ENCODE data around the gene AGPAT3.

Gene AGPAT3

GRCh38 chr21:43877936-43878575, 13.0 kb downstream of the AGPAT3 start:
- Histone ChIP-seq H3K79me1 (replicated peaks; ENCODE audit: low read length, poor library complexity, severe bottlenecking) (peaks cover 34% of the 10 kb centered on the region), H2BK12ac (ENCODE audit: low read length in 2 of 2) (no peak overlapping the region), H2BK15ac (ENCODE audit: low read depth, poor library complexity, severe bottlenecking) (no peak overlapping the region), H3K36me3 (ENCODE audit: control insufficient read depth in 1 of 2, insufficient read depth in 2 of 2, low read depth in 1 of 2, low read length in 2 of 2) (peaks cover 7 to 30% of the 10 kb centered on the region in 2 experiments), H3K14ac (ENCODE audit: low read length in 2 of 2) (no peak overlapping the region), H2BK5ac (ENCODE audit: low read depth, low read length, poor library complexity, severe bottlenecking) (no peak overlapping the region), H2BK120ac (ENCODE audit: low read depth, low read length) (no peak overlapping the region), H3K27me3 (ENCODE audit: control insufficient read depth in 1 of 2, insufficient read depth in 1 of 2, low read length in 2 of 2) (no peaks in the 10 kb centered on the region), H2AFZ (ENCODE audit: low read depth, low read length) (no peak overlapping the region), H3K4ac (ENCODE audit: low read depth in 1 of 2, low read length in 2 of 2) (no peak overlapping the region), H4K8ac (ENCODE audit: low read length) (no peak overlapping the region), H3K23ac (ENCODE audit: low read length in 2 of 2) (no peak overlapping the region), H4K91ac (ENCODE audit: low read length) (no peak overlapping the region), H3K4me2 (ENCODE audit: low read length, poor library complexity, severe bottlenecking) (no peak overlapping the region), H3K4me1 (ENCODE audit: control insufficient read depth, insufficient read depth, low read depth, low read length) (peaks cover 10% of the 10 kb centered on the region), H3K4me3 (ENCODE audit: insufficient read depth in 1 of 2, low read depth in 1 of 2, low read length in 2 of 2) (no peak overlapping the region), H3K18ac (ENCODE audit: low read depth in 1 of 2, low read length in 2 of 2) (no peak overlapping the region), H3K27ac (ENCODE audit: low read length, poor library complexity, severe bottlenecking) (no peak overlapping the region), H3K9ac (ENCODE audit: low read length) (no peak overlapping the region), H2AK5ac (ENCODE audit: low read length, severe bottlenecking) (no peak overlapping the region), H3K9me3 (ENCODE audit: control insufficient read depth, low read length) (no peaks in the 10 kb centered on the region)
- WGBS = 95% methylated on average over 25 of the region's 25 CpGs
- no peak for DNase-seq

- no peak overlapping the region for H2BK5ac ChIP-seq (ENCODE audit: low read depth, low read length, poor library complexity, severe bottlenecking)
- 96% methylated on average over 25 of the region's 25 CpGs for WGBS
Measured at GRCh38 chr21:43879348-43880110, 14.5 kb downstream of the AGPAT3 start.

GRCh38 chr21:43880111-43880985, 15.3 kb downstream of the AGPAT3 start:
- peaks cover 39% of the 10 kb centered on the region for H3K79me1 ChIP-seq (replicated peaks; ENCODE audit: low read length, poor library complexity, severe bottlenecking)
- no peaks in the 10 kb centered on the region for H3K27me3 ChIP-seq (ENCODE audit: control insufficient read depth in 1 of 2, insufficient read depth in 1 of 2, low read length in 2 of 2)
- no peak overlapping the region for H2BK5ac ChIP-seq (ENCODE audit: low read depth, low read length, poor library complexity, severe bottlenecking)
- no peak overlapping the region for H4K8ac ChIP-seq (ENCODE audit: low read length)
- no peak overlapping the region for H3K4me3 ChIP-seq (ENCODE audit: insufficient read depth in 1 of 2, low read depth in 1 of 2, low read length in 2 of 2)
- H4K91ac ChIP-seq (ENCODE audit: low read length) = no peak overlapping the region
- H3K9me3 ChIP-seq (ENCODE audit: control insufficient read depth, low read length) = no peaks in the 10 kb centered on the region
- H3K18ac ChIP-seq (ENCODE audit: low read depth in 1 of 2, low read length in 2 of 2) = no peak overlapping the region
- 87% methylated on average over 14 of the region's 14 CpGs for WGBS
- no peak overlapping the region for H3K27ac ChIP-seq (ENCODE audit: low read length, poor library complexity, severe bottlenecking)
- peaks cover 21% of the 10 kb centered on the region for H3K4me1 ChIP-seq (ENCODE audit: control insufficient read depth, insufficient read depth, low read depth, low read length)
- no peak overlapping the region for H3K4me2 ChIP-seq (ENCODE audit: low read length, poor library complexity, severe bottlenecking)
- no peak overlapping the region for H3K4ac ChIP-seq (ENCODE audit: low read depth in 1 of 2, low read length in 2 of 2)
- no peak overlapping the region for H2AFZ ChIP-seq (ENCODE audit: low read depth, low read length)
- H3K36me3 ChIP-seq (ENCODE audit: control insufficient read depth in 1 of 2, insufficient read depth in 2 of 2, low read depth in 1 of 2, low read length in 2 of 2) = peaks cover 5 to 28% of the 10 kb centered on the region in 2 experiments
- no peak overlapping the region for H2BK12ac ChIP-seq (ENCODE audit: low read length in 2 of 2)
- H3K14ac ChIP-seq (ENCODE audit: low read length in 2 of 2) = no peak overlapping the region
- H2BK15ac ChIP-seq (ENCODE audit: low read depth, poor library complexity, severe bottlenecking) = no peak overlapping the region
- no peak overlapping the region for H3K9ac ChIP-seq (ENCODE audit: low read length)
- DNase-seq = peak; percentile 26
- H3K23ac ChIP-seq (ENCODE audit: low read length in 2 of 2) = no peak overlapping the region
- H2BK120ac ChIP-seq (ENCODE audit: low read depth, low read length) = no peak overlapping the region
- H2AK5ac ChIP-seq (ENCODE audit: low read length, severe bottlenecking) = no peak overlapping the region

More at GRCh38 chr21:43879348-43880110, 14.5 kb downstream of the AGPAT3 start:
- Histone ChIP-seq H3K18ac (ENCODE audit: low read depth in 1 of 2, low read length in 2 of 2) (no peak overlapping the region), H3K9ac (ENCODE audit: low read length) (no peak overlapping the region), H3K27me3 (ENCODE audit: control insufficient read depth in 1 of 2, insufficient read depth in 1 of 2, low read length in 2 of 2) (no peaks in the 10 kb centered on the region), H3K27ac (ENCODE audit: low read length, poor library complexity, severe bottlenecking) (no peak overlapping the region), H3K14ac (ENCODE audit: low read length in 2 of 2) (no peak overlapping the region), H3K9me3 (ENCODE audit: control insufficient read depth, low read length) (no peaks in the 10 kb centered on the region), H2AK5ac (ENCODE audit: low read length, severe bottlenecking) (no peak overlapping the region), H2BK15ac (ENCODE audit: low read depth, poor library complexity, severe bottlenecking) (no peak overlapping the region), H4K8ac (ENCODE audit: low read length) (no peak overlapping the region), H3K4me1 (ENCODE audit: control insufficient read depth, insufficient read depth, low read depth, low read length) (peaks cover 16% of the 10 kb centered on the region), H4K91ac (ENCODE audit: low read length) (no peak overlapping the region), H3K36me3 (ENCODE audit: control insufficient read depth in 1 of 2, insufficient read depth in 2 of 2, low read depth in 1 of 2, low read length in 2 of 2) (peaks cover 5 to 28% of the 10 kb centered on the region in 2 experiments), H3K23ac (ENCODE audit: low read length in 2 of 2) (no peak overlapping the region), H2AFZ (ENCODE audit: low read depth, low read length) (no peak overlapping the region), H3K4me2 (ENCODE audit: low read length, poor library complexity, severe bottlenecking) (no peak overlapping the region), H2BK120ac (ENCODE audit: low read depth, low read length) (no peak overlapping the region), H2BK12ac (ENCODE audit: low read length in 2 of 2) (no peak overlapping the region), H3K79me1 (replicated peaks; ENCODE audit: low read length, poor library complexity, severe bottlenecking) (peaks cover 36% of the 10 kb centered on the region), H3K4ac (ENCODE audit: low read depth in 1 of 2, low read length in 2 of 2) (no peak overlapping the region), H3K4me3 (ENCODE audit: insufficient read depth in 1 of 2, low read depth in 1 of 2, low read length in 2 of 2) (no peak overlapping the region)
- no peak for DNase-seq

- H3K4me2 ChIP-seq (ENCODE audit: low read length, poor library complexity, severe bottlenecking) = no peak overlapping the region
- no peak overlapping the region for H3K4ac ChIP-seq (ENCODE audit: low read depth in 1 of 2, low read length in 2 of 2)
- H3K79me1 ChIP-seq (replicated peaks; ENCODE audit: low read length, poor library complexity, severe bottlenecking) = peaks cover 45% of the 10 kb centered on the region
- no peak overlapping the region for H2AK5ac ChIP-seq (ENCODE audit: low read length, severe bottlenecking)
- H3K14ac ChIP-seq (ENCODE audit: low read length in 2 of 2) = no peak overlapping the region
- H3K23ac ChIP-seq (ENCODE audit: low read length in 2 of 2) = no peak overlapping the region
- H2BK15ac ChIP-seq (ENCODE audit: low read depth, poor library complexity, severe bottlenecking) = no peak overlapping the region
- no peak overlapping the region for H3K18ac ChIP-seq (ENCODE audit: low read depth in 1 of 2, low read length in 2 of 2)
- 89% methylated on average over 5 of the region's 6 CpGs for WGBS
- H3K27me3 ChIP-seq (ENCODE audit: control insufficient read depth in 1 of 2, insufficient read depth in 1 of 2, low read length in 2 of 2) = no peaks in the 10 kb centered on the region
- no peak overlapping the region for H2AFZ ChIP-seq (ENCODE audit: low read depth, low read length)
- H3K9ac ChIP-seq (ENCODE audit: low read length) = no peak overlapping the region
- DNase-seq = no peak
- no peak overlapping the region for H2BK120ac ChIP-seq (ENCODE audit: low read depth, low read length)
- H4K91ac ChIP-seq (ENCODE audit: low read length) = no peak overlapping the region
- no peaks in the 10 kb centered on the region for H3K9me3 ChIP-seq (ENCODE audit: control insufficient read depth, low read length)
- no peak overlapping the region for H3K27ac ChIP-seq (ENCODE audit: low read length, poor library complexity, severe bottlenecking)
- H3K4me1 ChIP-seq (ENCODE audit: control insufficient read depth, insufficient read depth, low read depth, low read length) = peaks cover 21% of the 10 kb centered on the region
- no peak overlapping the region for H3K4me3 ChIP-seq (ENCODE audit: insufficient read depth in 1 of 2, low read depth in 1 of 2, low read length in 2 of 2)
- H3K36me3 ChIP-seq (ENCODE audit: control insufficient read depth in 1 of 2, insufficient read depth in 2 of 2, low read depth in 1 of 2, low read length in 2 of 2) = peaks cover 5 to 28% of the 10 kb centered on the region in 2 experiments
- H2BK5ac ChIP-seq (ENCODE audit: low read depth, low read length, poor library complexity, severe bottlenecking) = no peak overlapping the region
- H2BK12ac ChIP-seq (ENCODE audit: low read length in 2 of 2) = no peak overlapping the region
- no peak overlapping the region for H4K8ac ChIP-seq (ENCODE audit: low read length)
Measured at GRCh38 chr21:43881283-43881682, 16.3 kb downstream of the AGPAT3 start.

Data from mesenchymal stem cell (in vitro differentiated cells and primary cell).